ENCODE results near the gene ARHGEF12. TPM values are rescaled to one million over a fixed set of nuclear protein-coding genes. Genes with fewer than 3 reads are reported as not detected.

ARHGEF12 gene
- polyA plus RNA-seq, 3 donors, result 0.25 to 0.87 (median 0.27) TPM

DNA sequence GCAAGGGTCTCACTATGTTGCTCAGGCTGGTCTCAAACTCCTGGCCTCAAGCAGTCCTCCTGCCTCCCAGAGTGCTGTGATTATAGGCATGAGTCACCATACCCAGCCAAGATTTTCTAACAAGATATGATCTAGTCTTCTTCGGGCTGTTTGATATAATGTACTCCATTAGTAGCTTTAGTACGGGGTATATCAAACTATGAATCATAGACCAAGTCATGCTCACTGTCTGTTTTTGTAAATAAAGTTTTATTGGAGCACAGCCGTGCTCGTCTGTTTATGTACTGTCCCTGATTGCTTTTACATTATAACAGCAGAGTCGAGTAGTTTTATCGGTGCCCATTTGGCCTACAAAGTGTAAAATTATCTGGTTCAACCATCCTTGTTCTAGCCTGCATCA, 131.4 kb downstream of the ARHGEF12 start:
- Histone ChIP-seq H3K27me3 (ENCODE audit: control insufficient read depth in 2 of 2, insufficient read depth in 2 of 2, low read length in 2 of 2) (no peaks in the 10 kb centered on the region), H3K4me3 (replicated peaks in 1 of 3; ENCODE audit: low read depth in 2 of 3, low read length in 3 of 3) (no peak overlapping the region), H3K9me3 (replicated peaks in 1 of 2; ENCODE audit: control insufficient read depth in 1 of 2, insufficient read depth in 1 of 2, low read length in 2 of 2) (no peaks in the 10 kb centered on the region), H3K4me1 (ENCODE audit: control insufficient read depth in 1 of 2, insufficient read depth in 2 of 2, low read length in 2 of 2) (no peaks in the 10 kb centered on the region), H3K4me2 (replicated peaks; ENCODE audit: extremely low read depth, low read length, poor library complexity, severe bottlenecking) (no peak overlapping the region), H3K27ac (ENCODE audit: low read depth in 1 of 2, low read length in 2 of 2) (no peak overlapping the region), H3K9ac (ENCODE audit: insufficient read depth, low read length, poor library complexity, severe bottlenecking) (no peak overlapping the region), H2AFZ (ENCODE audit: insufficient read depth, low read depth, low read length, poor library complexity, severe bottlenecking) (no peak overlapping the region), H4K20me1 (ENCODE audit: insufficient read depth, low read length) (no peaks in the 10 kb centered on the region), H3K79me2 (ENCODE audit: insufficient read depth, low read length) (no peaks in the 10 kb centered on the region), H3K36me3 (replicated peaks in 1 of 2; ENCODE audit: control insufficient read depth in 1 of 2, insufficient read depth in 2 of 2, low read length in 2 of 2) (no peaks in the 10 kb centered on the region)
- Mint-ChIP-seq H3K4me3 (no peak overlapping the region), H3K36me3 (no peaks in the 10 kb centered on the region), H3K9me3 (no peaks in the 10 kb centered on the region), H3K27me3 (ENCODE audit: low read depth in 3 of 3) (peaks cover 0 to 9% (median 3%) of the 10 kb centered on the region in 3 donors), H3K4me1 (no peaks in the 10 kb centered on the region), H3K27ac (no peak overlapping the region)
- TF ChIP-seq, protein P1, sequence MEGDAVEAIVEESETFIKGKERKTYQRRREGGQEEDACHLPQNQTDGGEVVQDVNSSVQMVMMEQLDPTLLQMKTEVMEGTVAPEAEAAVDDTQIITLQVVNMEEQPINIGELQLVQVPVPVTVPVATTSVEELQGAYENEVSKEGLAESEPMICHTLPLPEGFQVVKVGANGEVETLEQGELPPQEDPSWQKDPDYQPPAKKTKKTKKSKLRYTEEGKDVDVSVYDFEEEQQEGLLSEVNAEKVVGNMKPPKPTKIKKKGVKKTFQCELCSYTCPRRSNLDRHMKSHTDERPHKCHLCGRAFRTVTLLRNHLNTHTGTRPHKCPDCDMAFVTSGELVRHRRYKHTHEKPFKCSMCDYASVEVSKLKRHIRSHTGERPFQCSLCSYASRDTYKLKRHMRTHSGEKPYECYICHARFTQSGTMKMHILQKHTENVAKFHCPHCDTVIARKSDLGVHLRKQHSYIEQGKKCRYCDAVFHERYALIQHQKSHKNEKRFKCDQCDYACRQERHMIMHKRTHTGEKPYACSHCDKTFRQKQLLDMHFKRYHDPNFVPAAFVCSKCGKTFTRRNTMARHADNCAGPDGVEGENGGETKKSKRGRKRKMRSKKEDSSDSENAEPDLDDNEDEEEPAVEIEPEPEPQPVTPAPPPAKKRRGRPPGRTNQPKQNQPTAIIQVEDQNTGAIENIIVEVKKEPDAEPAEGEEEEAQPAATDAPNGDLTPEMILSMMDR (IDR thresholded peaks at IDR 0.05), result no peak
- intact Hi-C loops (cut with micrococcal nuclease), result no loop called here
- WGBS (ENCODE audit: insufficient coverage), result no CpG with 5 or more reads among the region's 6 CpGs
- no peak for DNase-seq

DNA sequence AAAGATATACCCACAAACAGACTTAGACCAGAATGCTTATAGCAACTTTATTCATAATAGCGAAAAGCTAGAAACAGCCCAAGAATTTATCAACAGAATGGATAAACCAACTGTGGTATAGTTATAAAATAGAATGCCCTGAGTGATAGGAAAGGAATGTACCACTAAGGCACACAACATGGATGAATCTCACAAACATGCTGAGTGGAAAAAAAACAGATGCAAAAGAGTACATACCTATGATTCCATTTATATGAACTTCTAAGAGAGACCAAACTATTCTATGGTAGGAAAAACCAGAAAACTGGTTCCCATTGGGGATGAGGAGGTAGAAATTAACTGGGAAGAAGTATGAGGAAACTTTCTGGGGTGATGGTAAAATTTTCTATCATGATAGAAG, 134.9 kb downstream of the ARHGEF12 start:
- WGBS (ENCODE audit: insufficient coverage), result no CpG with 5 or more reads among the region's 1 CpG
- Histone ChIP-seq H3K27ac (ENCODE audit: low read depth in 1 of 2, low read length in 2 of 2) (no peak overlapping the region), H4K20me1 (ENCODE audit: insufficient read depth, low read length) (no peaks in the 10 kb centered on the region), H2AFZ (ENCODE audit: insufficient read depth, low read depth, low read length, poor library complexity, severe bottlenecking) (no peak overlapping the region), H3K4me3 (replicated peaks in 1 of 3; ENCODE audit: low read depth in 2 of 3, low read length in 3 of 3) (no peak overlapping the region), H3K4me2 (replicated peaks; ENCODE audit: extremely low read depth, low read length, poor library complexity, severe bottlenecking) (no peak overlapping the region), H3K9ac (ENCODE audit: insufficient read depth, low read length, poor library complexity, severe bottlenecking) (no peak overlapping the region), H3K27me3 (ENCODE audit: control insufficient read depth in 2 of 2, insufficient read depth in 2 of 2, low read length in 2 of 2) (no peaks in the 10 kb centered on the region), H3K4me1 (ENCODE audit: control insufficient read depth in 1 of 2, insufficient read depth in 2 of 2, low read length in 2 of 2) (no peaks in the 10 kb centered on the region), H3K79me2 (ENCODE audit: insufficient read depth, low read length) (no peaks in the 10 kb centered on the region), H3K36me3 (replicated peaks in 1 of 2; ENCODE audit: control insufficient read depth in 1 of 2, insufficient read depth in 2 of 2, low read length in 2 of 2) (no peaks in the 10 kb centered on the region), H3K9me3 (replicated peaks in 1 of 2; ENCODE audit: control insufficient read depth in 1 of 2, insufficient read depth in 1 of 2, low read length in 2 of 2) (no peaks in the 10 kb centered on the region)
- no peak overlapping the region for H3K4me3 Mint-ChIP-seq
- H3K27ac Mint-ChIP-seq, result no peak overlapping the region
- no peak for DNase-seq
- TF ChIP-seq, protein P1 (IDR thresholded peaks at IDR 0.05), result no peak
- no peaks in the 10 kb centered on the region for H3K36me3 Mint-ChIP-seq
- H3K27me3 Mint-ChIP-seq (ENCODE audit: low read depth in 3 of 3), result peaks cover 0 to 13% (median 4%) of the 10 kb centered on the region in 3 donors
- H3K4me1 Mint-ChIP-seq, result no peaks in the 10 kb centered on the region
- intact Hi-C loops (cut with micrococcal nuclease), result no loop called here
- no peaks in the 10 kb centered on the region for H3K9me3 Mint-ChIP-seq
